Non-pigmented ciliary epithelial cell (primary cell): ENCODE results near the gene CIROP.

Experiments
- DNase-seq: peaks from one replicate; pipeline ENCODE4 v3.0.0-alpha.2; 2010; ENCODE audit warnings: low read depth

Gene CIROP

DNA sequence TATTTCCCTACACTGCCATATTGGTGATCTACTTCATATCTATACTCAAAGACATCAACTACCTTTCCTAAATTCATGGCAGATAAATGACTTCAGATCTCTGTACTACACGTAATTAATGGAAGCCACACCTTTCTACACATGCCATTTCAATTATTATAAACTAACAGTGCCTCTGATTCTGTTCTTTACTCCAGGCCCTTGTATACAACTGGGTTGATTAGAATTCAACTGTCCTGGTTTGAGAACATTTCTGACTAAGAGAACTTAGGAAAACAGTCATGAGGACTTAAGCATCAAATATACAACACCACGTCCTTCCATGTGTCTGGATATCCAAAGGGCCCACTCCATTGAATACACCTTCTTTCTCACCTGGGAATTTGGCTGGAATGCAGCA lies 11.7 kb downstream of the CIROP start:
- no peak for DNase-seq

DNA sequence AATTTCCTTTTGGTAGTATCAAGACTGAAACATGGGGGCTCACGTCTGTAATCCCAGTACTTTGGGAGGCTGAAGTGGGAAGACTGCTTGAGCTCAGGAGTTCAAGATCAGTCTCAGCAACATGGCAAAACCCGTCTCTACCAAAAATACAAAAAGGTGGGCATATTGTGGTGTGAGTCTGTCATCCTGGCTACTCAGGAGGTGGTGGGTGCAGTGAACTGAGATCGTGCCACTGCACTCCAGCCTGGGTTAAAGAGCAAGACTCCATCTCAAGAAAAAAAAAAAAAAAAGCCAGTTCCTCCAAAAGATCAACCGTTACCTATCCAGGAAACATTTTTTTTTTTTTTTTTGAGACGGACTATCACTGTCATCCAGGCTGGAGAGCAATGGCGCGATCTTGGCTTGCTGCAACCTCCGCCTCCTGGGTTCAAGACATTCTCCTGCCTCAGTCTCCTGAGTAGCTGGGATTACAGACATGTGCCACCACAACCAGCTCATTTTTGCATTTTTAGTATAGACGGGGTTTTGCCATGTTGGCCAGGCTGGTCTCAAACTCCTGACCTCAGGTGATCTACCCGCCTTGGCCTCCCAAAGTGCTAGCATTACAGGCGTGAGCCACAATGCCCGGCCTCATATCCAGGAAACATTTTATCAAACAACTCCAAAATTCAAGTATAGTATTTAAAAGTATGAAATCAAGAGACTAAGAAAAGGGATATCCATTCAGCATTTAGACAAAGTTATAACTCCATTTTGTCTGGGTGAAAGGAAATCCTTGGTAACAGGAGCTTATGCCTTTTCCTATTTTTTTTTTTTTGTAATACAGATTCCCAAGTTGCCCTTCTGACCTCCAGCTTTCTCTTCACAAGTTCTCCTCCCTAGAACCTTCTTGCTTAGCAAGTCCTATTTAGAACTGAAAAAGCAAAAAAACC lies 13.2 kb downstream of the CIROP start:
- DNase-seq: no peak

- DNase-seq: no peak
Observed at GRCh38 chr14:23090254-23090636, 14.5 kb downstream of the CIROP start.

- DNase-seq: no peak
Observed at GRCh38 chr14:23089498-23090253, 15.1 kb downstream of the CIROP start.

DNA sequence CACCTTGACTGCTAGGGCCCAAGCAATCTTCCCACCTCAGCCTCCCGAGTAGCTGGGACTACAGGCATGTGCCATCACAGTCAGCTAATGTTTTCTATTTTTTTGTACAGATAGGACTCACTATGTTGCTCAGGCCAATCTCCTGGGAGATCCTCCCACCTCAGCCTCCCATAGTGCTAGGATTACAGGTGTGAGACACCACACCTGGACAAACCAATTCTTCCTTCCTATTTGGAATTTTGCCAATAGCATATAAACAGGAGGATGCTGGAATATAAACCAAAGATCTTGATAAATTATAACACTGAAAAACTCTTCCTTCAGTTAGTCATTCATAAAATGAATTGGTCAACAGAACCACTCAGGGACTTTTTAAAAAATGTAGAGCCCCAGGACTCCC lies 18.2 kb downstream of the CIROP start:
- no peak for DNase-seq

GRCh38 chr14:23085458-23085857 lies 19.3 kb downstream of the CIROP start:
- DNase-seq: no peak

DNA sequence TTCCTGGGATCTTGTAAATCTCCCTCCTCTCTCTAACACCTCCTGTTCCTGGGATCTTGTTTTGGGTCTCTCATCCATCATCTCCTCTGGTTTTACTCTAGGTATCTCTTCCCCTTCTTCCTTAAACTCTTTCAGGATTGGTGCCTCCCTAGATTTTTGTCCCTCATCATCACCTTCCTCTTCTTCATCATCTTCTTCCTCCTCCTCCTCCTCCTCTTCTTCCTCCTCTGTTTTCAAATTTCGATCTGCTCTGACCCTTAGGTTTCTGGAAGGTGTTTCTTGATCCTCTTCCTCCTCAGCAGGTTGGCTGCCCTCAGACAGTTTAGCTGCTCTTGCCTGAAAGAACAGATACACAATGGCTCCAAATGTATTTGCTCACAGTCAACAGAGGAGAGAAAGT lies 24.3 kb downstream of the CIROP start:
- DNase-seq: no peak

- DNase-seq: no peak
Observed at GRCh38 chr14:23079716-23080115, 25.1 kb downstream of the CIROP start.

DNA sequence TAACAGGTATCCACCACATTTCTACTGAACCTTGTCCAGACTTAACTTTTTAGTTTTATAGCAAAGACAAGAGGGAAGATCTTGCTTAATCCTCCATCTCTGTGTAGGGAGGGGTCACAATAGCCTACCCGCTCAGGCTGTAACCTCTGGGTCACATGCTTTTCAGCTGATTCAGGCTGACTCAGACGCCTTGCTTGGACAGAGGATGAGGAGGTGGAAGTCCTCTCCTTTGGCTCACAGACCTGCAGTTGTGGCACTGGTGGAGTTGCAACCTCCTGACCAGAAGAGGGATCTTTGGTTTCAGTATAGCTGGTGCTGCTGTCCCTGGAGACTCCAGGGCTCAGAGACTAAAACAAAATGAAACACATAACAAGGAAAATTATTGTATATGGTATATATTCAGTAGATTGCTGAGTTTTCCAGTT lies 26.1 kb downstream of the CIROP start:
- peak; percentile 87 for DNase-seq

- no peak for DNase-seq
Observed at GRCh38 chr14:23077962-23078361, 26.8 kb downstream of the CIROP start.

GRCh38 chr14:23076785-23077408 lies 27.9 kb downstream of the CIROP start:
- DNase-seq: no peak

GRCh38 chr14:23074906-23075305 lies 29.9 kb downstream of the CIROP start:
- no peak for DNase-seq

GRCh38 chr14:23071921-23072539 lies 32.8 kb downstream of the CIROP start:
- DNase-seq: no peak

GRCh38 chr14:23071244-23071920 lies 33.4 kb downstream of the CIROP start:
- peak; percentile 86 for DNase-seq

DNA sequence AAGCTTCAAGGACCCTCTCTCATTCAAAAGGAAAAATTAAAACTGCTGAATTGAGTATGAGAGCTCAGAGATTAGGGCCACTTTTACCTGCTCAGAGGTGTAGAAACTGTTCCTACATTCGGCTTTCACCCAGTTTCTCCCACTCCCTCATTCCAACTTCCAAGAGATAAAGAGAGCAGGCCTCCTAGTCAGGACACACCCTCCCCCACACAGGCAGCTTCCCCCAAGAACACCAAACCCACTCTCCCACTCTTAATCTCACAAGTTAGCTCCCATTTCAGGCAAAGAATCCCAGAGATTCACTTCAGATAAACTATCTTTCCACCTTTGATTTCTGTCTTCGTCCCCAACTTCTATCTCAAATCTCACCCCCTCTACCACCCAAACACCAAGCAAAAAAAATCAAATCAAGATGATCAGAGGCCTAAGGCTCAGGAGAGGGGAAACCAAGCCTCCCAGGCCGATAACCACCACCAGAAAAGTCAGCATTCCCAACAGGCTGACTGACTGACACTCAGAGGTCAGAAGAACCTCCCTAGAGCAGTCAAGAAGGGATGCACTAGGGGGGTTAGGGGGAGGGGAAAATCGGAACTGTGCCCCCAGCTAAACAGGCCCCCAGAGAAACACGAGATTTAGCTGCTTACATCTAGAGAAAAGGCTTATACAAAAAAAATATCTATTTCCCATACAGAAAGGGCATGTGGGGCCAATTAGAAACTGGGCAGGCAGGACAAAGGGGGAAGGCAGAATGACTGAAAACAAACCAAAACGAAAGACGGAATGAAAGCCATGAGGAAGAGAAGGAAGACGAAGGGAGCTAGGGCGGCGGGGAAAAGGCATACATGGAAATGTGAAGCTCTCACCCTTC lies 34.3 kb downstream of the CIROP start:
- no peak for DNase-seq

DNA sequence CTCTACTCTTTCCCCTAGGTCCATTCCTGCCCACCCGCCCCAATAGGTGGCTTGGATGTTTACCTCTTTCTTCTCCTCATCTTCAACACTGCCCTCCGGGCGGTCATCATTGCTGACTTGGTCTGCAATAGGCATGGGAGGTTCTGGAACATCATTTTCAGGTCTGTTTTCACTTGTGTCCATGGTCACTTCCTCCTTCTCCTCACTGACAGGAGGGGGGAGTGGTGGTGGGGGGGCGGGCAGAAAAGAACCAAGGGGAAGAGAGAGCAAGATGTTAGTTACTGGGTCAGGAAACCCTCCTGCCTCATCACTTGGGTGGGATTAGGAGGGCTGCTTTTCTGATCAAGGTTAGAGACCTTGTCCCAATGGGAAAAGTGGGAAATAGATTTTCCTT lies 35.4 kb downstream of the CIROP start:
- no peak for DNase-seq

DNA sequence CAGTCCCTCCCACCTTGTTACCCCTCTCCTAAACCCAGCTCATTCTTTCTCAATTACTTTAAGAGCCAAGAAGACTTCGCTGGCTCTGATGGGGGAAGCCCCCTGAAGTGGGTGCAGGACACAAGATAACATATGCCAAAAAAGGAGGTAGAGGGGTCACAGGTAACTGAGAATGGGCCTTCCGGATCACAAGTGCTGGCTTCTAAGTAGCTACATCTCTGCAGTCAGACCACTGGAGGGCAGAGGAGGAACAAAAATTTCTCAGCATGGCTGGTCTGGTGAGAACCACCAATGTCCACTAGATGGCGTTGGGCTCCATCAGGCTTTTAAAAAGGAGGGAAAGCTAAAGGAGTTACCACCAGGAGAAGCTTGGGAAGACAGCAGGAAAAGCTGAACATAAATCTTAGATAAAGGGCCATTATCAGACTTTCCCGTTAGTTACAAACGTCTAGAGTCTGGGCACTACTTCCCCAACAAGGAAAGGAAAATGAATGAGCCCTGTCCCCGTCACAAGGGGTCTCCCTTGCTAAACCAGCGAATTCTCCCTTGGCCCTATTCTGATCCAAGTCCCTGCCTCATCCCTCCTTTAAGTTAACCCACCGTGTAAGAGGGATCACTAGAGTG lies 35.9 kb downstream of the CIROP start:
- peak; percentile 81 for DNase-seq

DNA sequence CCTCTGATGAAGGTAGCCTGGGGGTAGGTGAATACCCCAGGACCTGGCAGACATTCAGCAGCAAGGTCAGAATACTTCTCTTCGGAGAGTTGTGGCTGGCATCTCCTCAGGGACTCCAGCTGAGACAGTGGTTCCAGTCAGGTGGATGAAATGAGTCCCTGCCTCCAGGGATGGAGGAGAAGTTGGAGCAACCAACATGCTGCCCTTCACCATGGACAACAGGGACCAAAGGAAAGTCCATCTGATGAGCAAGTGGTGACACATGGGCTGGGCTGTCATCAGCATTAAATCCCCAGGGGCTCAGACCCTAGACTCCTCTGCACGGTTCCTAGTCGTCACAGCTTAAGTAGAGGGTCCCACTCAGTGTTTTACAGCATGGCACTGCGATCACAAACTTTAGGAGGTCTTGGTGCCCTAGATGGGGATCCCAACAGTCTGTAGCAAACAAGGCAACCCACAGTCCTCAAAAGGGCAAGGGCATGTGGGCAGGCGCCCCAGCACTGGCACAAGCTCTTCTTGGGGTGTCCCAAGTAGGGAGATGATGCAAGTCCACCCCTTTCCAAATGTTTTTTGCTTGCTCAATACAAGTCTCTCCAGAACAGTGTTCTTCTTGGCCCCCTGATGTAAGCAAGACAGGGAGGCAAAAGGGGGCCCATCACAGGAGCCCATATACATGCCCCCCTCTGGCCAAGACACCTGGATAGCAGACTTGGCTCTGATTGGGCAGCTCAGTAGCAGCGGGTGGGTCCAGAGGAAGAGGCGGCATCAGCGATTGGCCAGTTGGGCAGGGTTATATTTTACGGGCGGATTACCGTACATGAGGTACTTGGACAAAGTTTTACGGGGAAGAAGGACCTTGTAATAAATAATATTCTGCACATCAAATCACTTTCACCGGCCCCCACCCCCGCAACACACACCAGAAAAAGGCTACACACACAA lies 36.7 kb downstream of the CIROP start:
- DNase-seq: no peak
